ENCODE results near the gene IZUMO4.
A peak's percentile ranks its signal among the peaks of the same experiment; 100 is the strongest.

IZUMO4 gene

GRCh38 chr19:2148482-2149135 lies 51.9 kb downstream of the IZUMO4 start:
- DNase-seq (ENCODE audit: low read depth in 2 of 2): peak in 1 of 2 donors; percentile 44

Data from stimulated activated CD4-positive, alpha-beta T cell treated with anti-CD3 and anti-CD28 coated beads, Interleukin-15, amount 100 ng/mL, for 48 hours (primary cell).